NB4 (cell line): ENCODE results near the gene DHRS2.
A peak's percentile ranks its signal among the peaks of the same experiment; 100 is the strongest.
"Not testable (repeated sequence)": the region's sequence is repeated elsewhere in the genome, so short reads cannot be mapped to it uniquely, and the experiment has no call there.

Source experiments
- DNase-seq: peaks from one replicate; pipeline ENCODE4 v3.0.0; 2010; ENCODE audit warnings: low read depth
- H3K4me3 ChIP-seq: one replicate; pipeline ENCODE4 v1.5.1; 2011; ENCODE audit warnings: mild to moderate bottlenecking, low read depth, low read length, moderate library complexity
- MYC ChIP-seq: IDR thresholded peaks from 2 replicates; pipeline ENCODE4 v1.6.1; 2011; ENCODE audit warnings: low read depth, low read length
- POLR2A ChIP-seq: IDR thresholded peaks from 2 replicates; pipeline ENCODE4 v1.6.1; 2011; ENCODE audit warnings: mild to moderate bottlenecking; ENCODE audit not compliant: insufficient read length; ENCODE audit errors: extremely low read depth
- TF ChIP-seq, protein P1 (sequence below): IDR thresholded peaks from one replicate; pipeline ENCODE4 v1.5.1; 2012; ENCODE audit warnings: low read depth, low read length
- TF ChIP-seq, protein P2 (sequence below): IDR thresholded peaks from 2 replicates; pipeline ENCODE4 v1.6.1; 2011; ENCODE audit warnings: low read depth, low read length

DHRS2 gene, protein sequence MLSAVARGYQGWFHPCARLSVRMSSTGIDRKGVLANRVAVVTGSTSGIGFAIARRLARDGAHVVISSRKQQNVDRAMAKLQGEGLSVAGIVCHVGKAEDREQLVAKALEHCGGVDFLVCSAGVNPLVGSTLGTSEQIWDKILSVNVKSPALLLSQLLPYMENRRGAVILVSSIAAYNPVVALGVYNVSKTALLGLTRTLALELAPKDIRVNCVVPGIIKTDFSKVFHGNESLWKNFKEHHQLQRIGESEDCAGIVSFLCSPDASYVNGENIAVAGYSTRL

DNA sequence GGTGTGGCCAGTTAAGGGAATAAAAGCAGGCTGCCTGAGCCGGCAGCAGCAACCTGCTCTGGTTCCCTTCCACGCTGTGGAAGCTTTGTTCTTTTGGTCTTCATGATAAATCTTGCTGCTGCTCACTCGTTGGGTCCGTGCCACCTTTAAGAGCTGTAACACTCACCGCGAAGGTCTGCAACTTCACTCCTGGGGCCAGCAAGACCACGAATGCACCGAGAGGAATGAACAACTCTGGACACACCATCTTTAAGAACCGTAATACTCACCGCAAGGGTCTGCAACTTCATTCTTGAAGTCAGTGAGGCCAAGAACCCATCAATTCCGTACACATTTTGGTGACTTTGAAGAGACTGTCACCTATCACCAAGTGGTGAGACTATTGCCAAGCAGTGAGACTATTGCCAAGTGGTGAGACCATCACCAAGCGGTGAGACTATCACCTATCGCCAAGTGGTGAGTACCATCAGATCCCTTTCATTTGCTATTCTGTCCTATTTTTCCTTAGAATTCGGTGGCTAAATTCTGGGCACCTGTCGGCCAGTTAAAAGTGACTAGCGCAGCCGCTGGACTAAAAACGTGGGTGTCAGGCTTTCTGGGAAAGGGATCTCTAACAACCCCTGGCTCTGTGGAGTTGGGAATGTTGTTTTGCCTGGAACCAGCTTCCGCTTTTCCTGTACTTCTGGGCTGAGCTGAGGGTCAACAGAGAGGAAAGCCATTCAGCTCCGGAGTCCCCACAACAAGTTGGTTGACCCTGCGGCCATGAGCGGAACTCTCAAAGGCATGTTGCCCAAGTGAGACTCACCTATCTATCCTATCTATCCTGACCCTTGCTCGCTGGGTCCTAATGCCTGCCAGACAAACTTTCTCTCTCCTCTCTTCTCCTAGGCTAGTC is at the start of gene DHRS2:
Gene DHRS2 (plus strand): TSS at position 48 of the 895 bp plus-strand sequence. CDS start 2,501 bp downstream, outside the sequence.
- TF ChIP-seq, protein P1, sequence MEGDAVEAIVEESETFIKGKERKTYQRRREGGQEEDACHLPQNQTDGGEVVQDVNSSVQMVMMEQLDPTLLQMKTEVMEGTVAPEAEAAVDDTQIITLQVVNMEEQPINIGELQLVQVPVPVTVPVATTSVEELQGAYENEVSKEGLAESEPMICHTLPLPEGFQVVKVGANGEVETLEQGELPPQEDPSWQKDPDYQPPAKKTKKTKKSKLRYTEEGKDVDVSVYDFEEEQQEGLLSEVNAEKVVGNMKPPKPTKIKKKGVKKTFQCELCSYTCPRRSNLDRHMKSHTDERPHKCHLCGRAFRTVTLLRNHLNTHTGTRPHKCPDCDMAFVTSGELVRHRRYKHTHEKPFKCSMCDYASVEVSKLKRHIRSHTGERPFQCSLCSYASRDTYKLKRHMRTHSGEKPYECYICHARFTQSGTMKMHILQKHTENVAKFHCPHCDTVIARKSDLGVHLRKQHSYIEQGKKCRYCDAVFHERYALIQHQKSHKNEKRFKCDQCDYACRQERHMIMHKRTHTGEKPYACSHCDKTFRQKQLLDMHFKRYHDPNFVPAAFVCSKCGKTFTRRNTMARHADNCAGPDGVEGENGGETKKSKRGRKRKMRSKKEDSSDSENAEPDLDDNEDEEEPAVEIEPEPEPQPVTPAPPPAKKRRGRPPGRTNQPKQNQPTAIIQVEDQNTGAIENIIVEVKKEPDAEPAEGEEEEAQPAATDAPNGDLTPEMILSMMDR = no peak
- TF ChIP-seq MYC = no peak
- TF ChIP-seq, protein P2, sequence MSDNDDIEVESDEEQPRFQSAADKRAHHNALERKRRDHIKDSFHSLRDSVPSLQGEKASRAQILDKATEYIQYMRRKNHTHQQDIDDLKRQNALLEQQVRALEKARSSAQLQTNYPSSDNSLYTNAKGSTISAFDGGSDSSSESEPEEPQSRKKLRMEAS = no peak
- no peak for TF ChIP-seq POLR2A
- DNase-seq = no peak
- no peak within 1 kb of the TSS for H3K4me3 ChIP-seq

DNA sequence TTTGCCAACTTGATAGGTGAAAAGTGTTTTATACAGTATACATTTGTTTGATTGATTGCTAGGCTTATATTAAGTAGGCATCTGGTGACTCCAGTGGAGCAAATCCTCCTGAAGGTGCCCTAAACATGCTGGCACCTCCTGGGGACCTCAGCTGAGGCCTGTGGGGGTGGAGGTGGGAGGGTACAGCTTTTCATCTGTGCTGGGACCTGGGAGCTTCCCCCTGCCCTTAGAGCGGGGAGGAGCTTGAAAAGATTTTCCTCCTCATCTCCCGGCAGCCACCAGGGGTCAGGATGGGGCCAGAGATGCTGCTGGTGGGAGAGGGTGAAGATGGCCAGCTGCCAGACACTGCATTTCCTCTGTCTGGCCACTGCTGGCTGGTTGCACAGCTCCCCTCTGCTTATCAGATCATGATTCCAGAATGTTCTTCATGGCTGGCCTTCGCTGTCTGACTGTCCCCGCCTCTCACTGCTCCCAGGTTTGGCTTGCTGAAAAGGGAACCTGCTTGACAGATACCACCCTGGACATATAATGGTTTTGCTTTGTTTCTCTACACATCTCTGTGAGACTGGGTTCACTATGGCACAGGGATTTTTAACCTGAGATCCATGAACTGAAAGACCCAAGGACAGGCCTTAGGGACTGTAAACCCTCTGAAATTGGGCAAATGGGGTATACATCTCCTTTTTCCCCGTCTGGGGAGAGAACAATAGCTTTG is 47.1 kb upstream of the DHRS2 start:
- DNase-seq = peak; percentile 81

GRCh38 chr14:23589606-23590005 is 46.6 kb upstream of the DHRS2 start:
- TF ChIP-seq POLR2A (no peak), MYC (no peak)
- TF ChIP-seq, protein P2 = no peak
- TF ChIP-seq, protein P1 = no peak
- no peak overlapping the region for H3K4me3 ChIP-seq
- no peak for DNase-seq

More for the DNA sequence above, 47.1 kb upstream of the DHRS2 start:
- TF ChIP-seq MYC (peak; percentile 54), POLR2A (no peak)
- TF ChIP-seq, protein P2 = peak; percentile 31; the same call in 1 of the 2 replicates
- TF ChIP-seq, protein P1 = peak; percentile 76
- no peak overlapping the region for H3K4me3 ChIP-seq

GRCh38 chr14:23590198-23590597 is 46.0 kb upstream of the DHRS2 start:
- TF ChIP-seq POLR2A = no peak
- TF ChIP-seq, protein P2 = no peak
- TF ChIP-seq MYC = no peak
- TF ChIP-seq, protein P1 = no peak
- no peak overlapping the region for H3K4me3 ChIP-seq
- DNase-seq = no peak

GRCh38 chr14:23594191-23594590 is 42.0 kb upstream of the DHRS2 start:
- not testable (repeated sequence) for DNase-seq, H3K4me3 ChIP-seq
